Activated naive CD4-positive, alpha-beta T cell treated with anti-CD3 and anti-CD28 coated beads, Interleukin-2, amount 50 U/mL, for 72 hours (primary cell): ENCODE results near the gene ARID3A. TPM values are rescaled to one million over a fixed set of nuclear protein-coding genes. Genes with fewer than 3 reads are reported as not detected.

Source experiments
- total RNA-seq, 2 donors: library from RNA; stranded (reverse); gene quantifications; one replicate each; pipeline ENCODE4 v1.2.3, GENCODE V29; 2022

Gene ARID3A
- total RNA-seq, 2 donors from 2014 or later: 22.4 to 35.7 TPM

Other genes starting within 250 kb of the ARID3A start
- 10 to 100 TPM in 1 of 2 donors, 1 to 10 TPM in 1; 4.1 to 10.1 TPM for gene FSTL3, start 249.6 kb upstream of the ARID3A start, total RNA-seq
- gene PRSS57, start 230.6 kb upstream of the ARID3A start, total RNA-seq: not detected
- under 1 TPM in 1 of 2 donors, not detected in 1; 0.66 TPM for gene PALM, start 217.1 kb upstream of the ARID3A start, total RNA-seq
- under 1 TPM in 1 of 2 donors, not detected in 1; 0.50 TPM for gene MISP, start 174.9 kb upstream of the ARID3A start, total RNA-seq
- 100 to 1,000 TPM; 485 to 591 TPM for gene PTBP1, start 128.6 kb upstream of the ARID3A start, total RNA-seq
- not detected for gene PLPPR3, start 104.1 kb upstream of the ARID3A start, total RNA-seq
- not detected for gene AZU1, start 98.2 kb upstream of the ARID3A start, total RNA-seq
- not detected for gene PRTN3, start 85.0 kb upstream of the ARID3A start, total RNA-seq
- not detected for gene ELANE, start 73.7 kb upstream of the ARID3A start, total RNA-seq
- 1 to 10 TPM in 1 of 2 donors, not detected in 1; 4.9 TPM for gene CFD, start 66.4 kb upstream of the ARID3A start, total RNA-seq
- 10 to 100 TPM; 42.0 to 61.8 TPM for gene MED16, start 32.8 kb upstream of the ARID3A start, total RNA-seq
- gene RNU6-9, start 32.6 kb upstream of the ARID3A start, total RNA-seq: not detected
- 100 to 1,000 TPM in 1 of 2 donors, 10 to 100 TPM in 1; 98.3 to 102 TPM for gene R3HDM4, start 12.8 kb upstream of the ARID3A start, total RNA-seq
- gene KISS1R, start 8.7 kb upstream of the ARID3A start, total RNA-seq: 10 to 100 TPM; 10.9 to 32.4 TPM
- 10 to 100 TPM; 55.5 to 83.8 TPM for gene WDR18, start 58.3 kb downstream of the ARID3A start, total RNA-seq
- gene GRIN3B, start 74.4 kb downstream of the ARID3A start, total RNA-seq: under 1 TPM; 0.07 to 0.19 TPM
- gene TMEM259, start 95.1 kb downstream of the ARID3A start, total RNA-seq: 100 to 1,000 TPM; 104 to 156 TPM
- gene RNU6-2, start 95.5 kb downstream of the ARID3A start, total RNA-seq: not detected
- gene CNN2, start 100.6 kb downstream of the ARID3A start, total RNA-seq: 100 to 1,000 TPM; 187 to 254 TPM
- 100 to 1,000 TPM in 1 of 2 donors, 10 to 100 TPM in 1; 17.8 to 105 TPM for gene ABCA7, start 114.1 kb downstream of the ARID3A start, total RNA-seq
- 100 to 1,000 TPM; 171 to 174 TPM for gene ARHGAP45, start 141.1 kb downstream of the ARID3A start, total RNA-seq
- 100 to 1,000 TPM; 248 to 259 TPM for gene POLR2E, start 169.3 kb downstream of the ARID3A start, total RNA-seq
- 100 to 1,000 TPM; 154 to 316 TPM for gene GPX4, start 178.0 kb downstream of the ARID3A start, total RNA-seq
- 100 to 1,000 TPM; 113 to 144 TPM for gene SBNO2, start 248.2 kb downstream of the ARID3A start, total RNA-seq